SW 1271 (cell line): ENCODE results near the gene PPP5C.
"Not testable (repeated sequence)": the region's sequence is repeated elsewhere in the genome, so short reads cannot be mapped to it uniquely, and the experiment has no call there.

Source experiments
- DNase-seq, 2 experiments: peaks; one replicate each; lab custom pipeline; 2025; lab: John Stamatoyannopoulos, UW

Gene PPP5C

DNA sequence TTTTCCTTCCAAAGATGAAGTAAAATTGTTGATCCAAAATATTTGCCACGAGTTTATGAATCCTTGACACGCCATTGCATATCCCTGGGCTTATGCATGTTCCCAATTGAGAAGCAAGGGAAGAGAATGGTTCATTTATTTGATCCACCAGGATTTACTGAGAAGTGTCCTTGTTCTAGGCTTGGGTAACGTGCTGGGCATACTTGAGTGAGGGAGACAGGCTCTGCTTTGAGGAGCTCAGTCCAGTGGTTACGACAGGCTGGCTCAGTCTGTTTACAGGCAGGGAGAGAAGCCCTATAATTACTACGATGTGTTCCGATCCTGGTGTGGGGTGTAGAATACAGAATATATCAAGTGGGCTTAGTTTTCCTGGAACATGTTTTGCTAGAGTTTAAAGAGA, 88.1 kb downstream of the PPP5C start:
- no peak for DNase-seq

DNA sequence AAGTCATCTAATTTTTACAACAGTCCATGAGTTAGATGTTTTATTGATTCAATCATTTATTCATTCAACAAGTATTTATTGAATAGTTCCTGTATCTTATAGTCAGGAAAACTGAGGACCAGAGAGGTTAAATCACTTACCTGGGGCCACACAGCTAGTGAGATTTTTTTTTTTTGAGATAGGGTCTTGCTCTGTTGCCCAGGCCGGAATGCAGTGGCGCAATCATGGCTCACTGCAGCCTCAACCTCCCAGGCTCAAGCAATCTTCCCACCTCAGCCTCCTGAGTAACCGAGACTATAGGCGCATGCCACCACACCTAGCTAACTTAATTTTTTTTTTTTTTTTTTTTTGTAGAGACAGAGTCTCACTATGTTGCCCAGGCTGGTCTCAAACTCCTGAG, 88.8 kb downstream of the PPP5C start:
- DNase-seq = not testable (repeated sequence)
